ENCODE data around the gene KCNA1.

KCNA1 gene

GRCh38 chr12:4910502-4911315, 1.0 kb downstream of the KCNA1 start:
- peak overlapping the region; percentile 38; the same call in 1 of the 2 replicates for H3K4me3 ChIP-seq (ENCODE audit: low read length)
- peaks cover 33% of the 10 kb centered on the region for H3K27me3 ChIP-seq (ENCODE audit: control insufficient read depth, insufficient read depth, low read length)

GRCh38 chr12:4911316-4911994, 1.8 kb downstream of the KCNA1 start:
- no peak overlapping the region for H3K4me3 ChIP-seq (ENCODE audit: low read length)
- peaks cover 33% of the 10 kb centered on the region for H3K27me3 ChIP-seq (ENCODE audit: control insufficient read depth, insufficient read depth, low read length)
- H3K27ac ChIP-seq (ENCODE audit: low read length): no peak overlapping the region
- no peaks in the 10 kb centered on the region for H3K36me3 ChIP-seq (ENCODE audit: control insufficient read depth, insufficient read depth, low read length)
- H3K9me3 ChIP-seq (ENCODE audit: control insufficient read depth, insufficient read depth, low read length): no peaks in the 10 kb centered on the region
- peaks cover 2% of the 10 kb centered on the region; the same call in 1 of the 2 replicates for H3K4me1 ChIP-seq (ENCODE audit: control insufficient read depth, insufficient read depth, low read length)
- no CpG with 5 or more reads among the region's 61 CpGs for WGBS (ENCODE audit: insufficient coverage, insufficient read length)
- DNase-seq (ENCODE audit: low read depth, low spot score): no peak

More at GRCh38 chr12:4910502-4911315, 1.0 kb downstream of the KCNA1 start:
- Histone ChIP-seq H3K27ac (ENCODE audit: low read length) (no peak overlapping the region), H3K36me3 (ENCODE audit: control insufficient read depth, insufficient read depth, low read length) (no peaks in the 10 kb centered on the region), H3K9me3 (ENCODE audit: control insufficient read depth, insufficient read depth, low read length) (no peaks in the 10 kb centered on the region), H3K4me1 (ENCODE audit: control insufficient read depth, insufficient read depth, low read length) (peaks cover 2% of the 10 kb centered on the region; the same call in 1 of the 2 replicates)
- no peak for DNase-seq (ENCODE audit: low read depth, low spot score)
- no CpG with 5 or more reads among the region's 49 CpGs for WGBS (ENCODE audit: insufficient coverage, insufficient read length)

GRCh38 chr12:4914720-4915119, 5.0 kb downstream of the KCNA1 start:
- WGBS (ENCODE audit: insufficient coverage, insufficient read length): no CpG with 5 or more reads among the region's 4 CpGs
- Histone ChIP-seq H3K27me3 (ENCODE audit: control insufficient read depth, insufficient read depth, low read length) (peaks cover 24% of the 10 kb centered on the region), H3K4me1 (ENCODE audit: control insufficient read depth, insufficient read depth, low read length) (no peaks in the 10 kb centered on the region), H3K4me3 (ENCODE audit: low read length) (no peak overlapping the region), H3K9me3 (ENCODE audit: control insufficient read depth, insufficient read depth, low read length) (no peaks in the 10 kb centered on the region), H3K36me3 (ENCODE audit: control insufficient read depth, insufficient read depth, low read length) (no peaks in the 10 kb centered on the region), H3K27ac (ENCODE audit: low read length) (no peak overlapping the region)
- DNase-seq (ENCODE audit: low read depth, low spot score): no peak

- Histone ChIP-seq H3K36me3 (ENCODE audit: control insufficient read depth, insufficient read depth, low read length) (no peaks in the 10 kb centered on the region), H3K4me1 (ENCODE audit: control insufficient read depth, insufficient read depth, low read length) (no peaks in the 10 kb centered on the region), H3K27me3 (ENCODE audit: control insufficient read depth, insufficient read depth, low read length) (peaks cover 16% of the 10 kb centered on the region), H3K4me3 (ENCODE audit: low read length) (no peak overlapping the region), H3K27ac (ENCODE audit: low read length) (no peak overlapping the region), H3K9me3 (ENCODE audit: control insufficient read depth, insufficient read depth, low read length) (no peaks in the 10 kb centered on the region)
- WGBS (ENCODE audit: insufficient coverage, insufficient read length): 100% methylated on average over 1 of the region's 4 CpGs
- DNase-seq (ENCODE audit: low read depth, low spot score): no peak
These were observed 6.0 kb downstream of the KCNA1 start for GRCh38 chr12:4915752-4916151.

- no peaks in the 10 kb centered on the region for H3K9me3 ChIP-seq (ENCODE audit: control insufficient read depth, insufficient read depth, low read length)
- no peak overlapping the region for H3K27ac ChIP-seq (ENCODE audit: low read length)
- H3K36me3 ChIP-seq (ENCODE audit: control insufficient read depth, insufficient read depth, low read length): no peaks in the 10 kb centered on the region
- no peaks in the 10 kb centered on the region; the same call in 1 of the 2 replicates for H3K27me3 ChIP-seq (ENCODE audit: control insufficient read depth, insufficient read depth, low read length)
- WGBS (ENCODE audit: insufficient coverage, insufficient read length): no CpG with 5 or more reads among the region's 6 CpGs
- H3K4me1 ChIP-seq (ENCODE audit: control insufficient read depth, insufficient read depth, low read length): no peaks in the 10 kb centered on the region
- no peak overlapping the region for H3K4me3 ChIP-seq (ENCODE audit: low read length)
- no peak for DNase-seq (ENCODE audit: low read depth, low spot score)
These were observed 9.4 kb downstream of the KCNA1 start for GRCh38 chr12:4918950-4919660.

- Histone ChIP-seq H3K9me3 (ENCODE audit: control insufficient read depth, insufficient read depth, low read length) (no peaks in the 10 kb centered on the region), H3K27ac (ENCODE audit: low read length) (no peak overlapping the region), H3K27me3 (ENCODE audit: control insufficient read depth, insufficient read depth, low read length) (no peaks in the 10 kb centered on the region; the same call in 1 of the 2 replicates), H3K4me3 (ENCODE audit: low read length) (no peak overlapping the region), H3K36me3 (ENCODE audit: control insufficient read depth, insufficient read depth, low read length) (no peaks in the 10 kb centered on the region), H3K4me1 (ENCODE audit: control insufficient read depth, insufficient read depth, low read length) (no peaks in the 10 kb centered on the region)
- WGBS (ENCODE audit: insufficient coverage, insufficient read length): no CpG with 5 or more reads among the region's 6 CpGs
- no peak for DNase-seq (ENCODE audit: low read depth, low spot score)
These were observed 22.9 kb downstream of the KCNA1 start for GRCh38 chr12:4932576-4932975.

GRCh38 chr12:4933411-4933810, 23.7 kb downstream of the KCNA1 start:
- DNase-seq (ENCODE audit: low read depth, low spot score): no peak
- no peaks in the 10 kb centered on the region for H3K4me1 ChIP-seq (ENCODE audit: control insufficient read depth, insufficient read depth, low read length)
- no peaks in the 10 kb centered on the region for H3K9me3 ChIP-seq (ENCODE audit: control insufficient read depth, insufficient read depth, low read length)
- H3K36me3 ChIP-seq (ENCODE audit: control insufficient read depth, insufficient read depth, low read length): no peaks in the 10 kb centered on the region
- no peak overlapping the region for H3K4me3 ChIP-seq (ENCODE audit: low read length)
- WGBS (ENCODE audit: insufficient coverage, insufficient read length): no CpG with 5 or more reads among the region's 1 CpG
- no peaks in the 10 kb centered on the region; the same call in 1 of the 2 replicates for H3K27me3 ChIP-seq (ENCODE audit: control insufficient read depth, insufficient read depth, low read length)
- no peak overlapping the region for H3K27ac ChIP-seq (ENCODE audit: low read length)

- Histone ChIP-seq H3K9me3 (ENCODE audit: control insufficient read depth, insufficient read depth, low read length) (no peaks in the 10 kb centered on the region), H3K27me3 (ENCODE audit: control insufficient read depth, insufficient read depth, low read length) (no peaks in the 10 kb centered on the region; the same call in 1 of the 2 replicates), H3K27ac (ENCODE audit: low read length) (no peak overlapping the region), H3K4me1 (ENCODE audit: control insufficient read depth, insufficient read depth, low read length) (no peaks in the 10 kb centered on the region), H3K4me3 (ENCODE audit: low read length) (no peak overlapping the region), H3K36me3 (ENCODE audit: control insufficient read depth, insufficient read depth, low read length) (no peaks in the 10 kb centered on the region)
- no CpG with 5 or more reads among the region's 2 CpGs for WGBS (ENCODE audit: insufficient coverage, insufficient read length)
- DNase-seq (ENCODE audit: low read depth, low spot score): no peak
These were observed 24.8 kb downstream of the KCNA1 start for GRCh38 chr12:4934407-4935035.

GRCh38 chr12:4938900-4939299, 29.2 kb downstream of the KCNA1 start:
- H3K4me1 ChIP-seq (ENCODE audit: control insufficient read depth, insufficient read depth, low read length): no peaks in the 10 kb centered on the region
- H3K27me3 ChIP-seq (ENCODE audit: control insufficient read depth, insufficient read depth, low read length): no peaks in the 10 kb centered on the region; the same call in 1 of the 2 replicates
- no peaks in the 10 kb centered on the region for H3K9me3 ChIP-seq (ENCODE audit: control insufficient read depth, insufficient read depth, low read length)
- no peak overlapping the region for H3K4me3 ChIP-seq (ENCODE audit: low read length)
- WGBS (ENCODE audit: insufficient coverage, insufficient read length): no CpG with 5 or more reads among the region's 7 CpGs
- no peaks in the 10 kb centered on the region for H3K36me3 ChIP-seq (ENCODE audit: control insufficient read depth, insufficient read depth, low read length)
- no peak for DNase-seq (ENCODE audit: low read depth, low spot score)
- no peak overlapping the region for H3K27ac ChIP-seq (ENCODE audit: low read length)

Measured in iPS DF 6.9 (cell line).